PFSK-1 (cell line): ENCODE results near the gene KRTAP1-3.

Experiments used
- FOXP2 ChIP-seq: optimal IDR thresholded peaks from 2 replicates; pipeline ENCODE3; 2011; ENCODE audit warnings: borderline replicate concordance, control low read depth, inconsistent platforms; ENCODE audit not compliant: insufficient read depth; ENCODE audit errors: extremely low read length, extremely low read depth
- POLR2AphosphoS5 ChIP-seq: IDR thresholded peaks from 2 replicates; pipeline ENCODE4 v1.6.1; 2012; ENCODE audit warnings: low read depth, mild to moderate bottlenecking, control low read depth, low read length, moderate library complexity
- SIN3A ChIP-seq: IDR thresholded peaks from 2 replicates; pipeline ENCODE4 v1.6.1; 2012; ENCODE audit warnings: mild to moderate bottlenecking, low read length, moderate library complexity, borderline replicate concordance; ENCODE audit not compliant: insufficient read depth
- TAF1 ChIP-seq: IDR thresholded peaks from 2 replicates; pipeline ENCODE4 v1.6.1; 2012; ENCODE audit warnings: low read length, control low read depth, borderline replicate concordance; ENCODE audit not compliant: insufficient read depth
- TF ChIP-seq, protein P1 (sequence below), 2 experiments: IDR thresholded peaks; 2 replicates each; pipeline versions ENCODE4 v1.6.1 to v1.8.0; 2011 to 2012; ENCODE audit warnings: low read depth in 2 of 2, low read length in 2 of 2, control low read depth in 1 of 2, inconsistent platforms in 1 of 2, mild to moderate bottlenecking in 1 of 2, moderate library complexity in 1 of 2; ENCODE audit not compliant: insufficient read depth in 1 of 2

DNA sequence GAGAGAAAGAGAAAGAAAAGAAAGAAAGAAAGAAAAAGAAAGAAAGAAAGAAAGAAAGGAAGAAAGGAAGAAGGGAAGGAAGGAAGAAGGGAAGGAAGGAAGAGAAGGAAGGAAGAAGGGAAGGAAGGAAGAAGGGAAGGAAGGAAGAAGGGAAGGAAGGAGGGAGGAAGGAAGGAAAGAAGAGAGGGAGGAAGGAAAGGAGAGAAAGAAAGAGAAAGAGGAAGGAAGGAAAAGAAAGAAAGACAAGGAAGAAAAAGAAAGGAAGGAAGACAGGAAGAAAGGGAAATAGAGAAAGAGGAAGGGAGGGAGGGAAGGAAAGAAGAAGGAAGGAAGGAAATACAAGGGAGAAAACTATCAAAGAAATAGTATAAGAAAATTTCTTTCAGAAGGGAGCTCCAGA lies 42.1 kb upstream of the KRTAP1-3 start:
- TF ChIP-seq, protein P1, sequence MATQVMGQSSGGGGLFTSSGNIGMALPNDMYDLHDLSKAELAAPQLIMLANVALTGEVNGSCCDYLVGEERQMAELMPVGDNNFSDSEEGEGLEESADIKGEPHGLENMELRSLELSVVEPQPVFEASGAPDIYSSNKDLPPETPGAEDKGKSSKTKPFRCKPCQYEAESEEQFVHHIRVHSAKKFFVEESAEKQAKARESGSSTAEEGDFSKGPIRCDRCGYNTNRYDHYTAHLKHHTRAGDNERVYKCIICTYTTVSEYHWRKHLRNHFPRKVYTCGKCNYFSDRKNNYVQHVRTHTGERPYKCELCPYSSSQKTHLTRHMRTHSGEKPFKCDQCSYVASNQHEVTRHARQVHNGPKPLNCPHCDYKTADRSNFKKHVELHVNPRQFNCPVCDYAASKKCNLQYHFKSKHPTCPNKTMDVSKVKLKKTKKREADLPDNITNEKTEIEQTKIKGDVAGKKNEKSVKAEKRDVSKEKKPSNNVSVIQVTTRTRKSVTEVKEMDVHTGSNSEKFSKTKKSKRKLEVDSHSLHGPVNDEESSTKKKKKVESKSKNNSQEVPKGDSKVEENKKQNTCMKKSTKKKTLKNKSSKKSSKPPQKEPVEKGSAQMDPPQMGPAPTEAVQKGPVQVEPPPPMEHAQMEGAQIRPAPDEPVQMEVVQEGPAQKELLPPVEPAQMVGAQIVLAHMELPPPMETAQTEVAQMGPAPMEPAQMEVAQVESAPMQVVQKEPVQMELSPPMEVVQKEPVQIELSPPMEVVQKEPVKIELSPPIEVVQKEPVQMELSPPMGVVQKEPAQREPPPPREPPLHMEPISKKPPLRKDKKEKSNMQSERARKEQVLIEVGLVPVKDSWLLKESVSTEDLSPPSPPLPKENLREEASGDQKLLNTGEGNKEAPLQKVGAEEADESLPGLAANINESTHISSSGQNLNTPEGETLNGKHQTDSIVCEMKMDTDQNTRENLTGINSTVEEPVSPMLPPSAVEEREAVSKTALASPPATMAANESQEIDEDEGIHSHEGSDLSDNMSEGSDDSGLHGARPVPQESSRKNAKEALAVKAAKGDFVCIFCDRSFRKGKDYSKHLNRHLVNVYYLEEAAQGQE (IDR thresholded peaks at IDR 0.05; ENCODE audit: insufficient read depth in 1 of 2, low read depth in 2 of 2, low read length in 2 of 2): no peak
- no peak for TF ChIP-seq TAF1
- no peak for TF ChIP-seq SIN3A
- no peak for TF ChIP-seq POLR2AphosphoS5
- TF ChIP-seq FOXP2: no peak
